Ishikawa (cell line): ENCODE results near the gene SERPINB6.

ENCODE experiments used
- CEBPB ChIP-seq: IDR thresholded peaks from 2 replicates; pipeline ENCODE4 v1.6.1; 2012
- CREB1 ChIP-seq: IDR thresholded peaks from 2 replicates; pipeline ENCODE4 v1.6.1; 2012; ENCODE audit warnings: low read depth
- EGR1 ChIP-seq: IDR thresholded peaks from 2 replicates; pipeline ENCODE4 v1.6.1; 2012
- EP300 ChIP-seq: IDR thresholded peaks from 2 replicates; pipeline ENCODE4 v1.6.1; 2012; ENCODE audit warnings: borderline replicate concordance
- FOXM1 ChIP-seq: IDR thresholded peaks from 2 replicates; pipeline ENCODE4 v1.6.1; 2012; ENCODE audit warnings: low read depth, borderline replicate concordance
- NFIC ChIP-seq: IDR thresholded peaks from 2 replicates; pipeline ENCODE4 v1.6.1; 2012
- RAD21 ChIP-seq: IDR thresholded peaks from 2 replicates; pipeline ENCODE4 v1.6.1; 2012; ENCODE audit warnings: low read depth
- TAF1 ChIP-seq: IDR thresholded peaks from 2 replicates; pipeline ENCODE4 v1.6.1; 2012; ENCODE audit warnings: low read depth, mild to moderate bottlenecking
- TCF12 ChIP-seq: IDR thresholded peaks from 2 replicates; pipeline ENCODE4 v1.6.1; 2012; ENCODE audit warnings: low read depth
- YY1 ChIP-seq: IDR thresholded peaks from 2 replicates; pipeline ENCODE4 v1.6.1; 2012; ENCODE audit warnings: low read depth
- TF ChIP-seq, protein P1 (sequence below): IDR thresholded peaks from 2 replicates; pipeline ENCODE4 v1.6.1; 2012; ENCODE audit warnings: low read depth, mild to moderate bottlenecking
- TF ChIP-seq, protein P2 (sequence below): IDR thresholded peaks from 2 replicates; pipeline ENCODE4 v1.6.1; 2012

DNA sequence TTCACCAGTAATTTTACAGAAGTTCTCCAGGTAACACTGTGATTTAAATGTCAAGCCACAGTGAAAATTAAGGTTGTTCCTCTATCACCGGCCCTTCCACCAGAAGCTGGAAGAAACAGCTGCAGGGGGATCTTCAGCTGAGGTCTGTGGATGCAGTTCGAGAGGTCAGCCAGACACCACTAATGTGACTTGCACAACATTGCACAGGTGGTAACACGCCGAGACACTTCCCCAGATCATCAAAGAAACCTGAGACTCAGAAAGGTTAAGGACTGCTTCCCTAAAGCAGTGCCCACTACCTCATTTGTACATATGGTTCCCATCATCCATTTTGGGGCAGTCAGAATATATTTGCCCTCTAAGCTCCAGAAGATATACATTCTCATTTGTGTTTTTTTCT is 60.2 kb downstream of the SERPINB6 start:
- TF ChIP-seq FOXM1: no peak
- TF ChIP-seq EP300: no peak
- TF ChIP-seq EGR1: no peak
- TF ChIP-seq YY1: no peak
- TF ChIP-seq TCF12: no peak
- TF ChIP-seq CREB1: no peak
- TF ChIP-seq, protein P1, sequence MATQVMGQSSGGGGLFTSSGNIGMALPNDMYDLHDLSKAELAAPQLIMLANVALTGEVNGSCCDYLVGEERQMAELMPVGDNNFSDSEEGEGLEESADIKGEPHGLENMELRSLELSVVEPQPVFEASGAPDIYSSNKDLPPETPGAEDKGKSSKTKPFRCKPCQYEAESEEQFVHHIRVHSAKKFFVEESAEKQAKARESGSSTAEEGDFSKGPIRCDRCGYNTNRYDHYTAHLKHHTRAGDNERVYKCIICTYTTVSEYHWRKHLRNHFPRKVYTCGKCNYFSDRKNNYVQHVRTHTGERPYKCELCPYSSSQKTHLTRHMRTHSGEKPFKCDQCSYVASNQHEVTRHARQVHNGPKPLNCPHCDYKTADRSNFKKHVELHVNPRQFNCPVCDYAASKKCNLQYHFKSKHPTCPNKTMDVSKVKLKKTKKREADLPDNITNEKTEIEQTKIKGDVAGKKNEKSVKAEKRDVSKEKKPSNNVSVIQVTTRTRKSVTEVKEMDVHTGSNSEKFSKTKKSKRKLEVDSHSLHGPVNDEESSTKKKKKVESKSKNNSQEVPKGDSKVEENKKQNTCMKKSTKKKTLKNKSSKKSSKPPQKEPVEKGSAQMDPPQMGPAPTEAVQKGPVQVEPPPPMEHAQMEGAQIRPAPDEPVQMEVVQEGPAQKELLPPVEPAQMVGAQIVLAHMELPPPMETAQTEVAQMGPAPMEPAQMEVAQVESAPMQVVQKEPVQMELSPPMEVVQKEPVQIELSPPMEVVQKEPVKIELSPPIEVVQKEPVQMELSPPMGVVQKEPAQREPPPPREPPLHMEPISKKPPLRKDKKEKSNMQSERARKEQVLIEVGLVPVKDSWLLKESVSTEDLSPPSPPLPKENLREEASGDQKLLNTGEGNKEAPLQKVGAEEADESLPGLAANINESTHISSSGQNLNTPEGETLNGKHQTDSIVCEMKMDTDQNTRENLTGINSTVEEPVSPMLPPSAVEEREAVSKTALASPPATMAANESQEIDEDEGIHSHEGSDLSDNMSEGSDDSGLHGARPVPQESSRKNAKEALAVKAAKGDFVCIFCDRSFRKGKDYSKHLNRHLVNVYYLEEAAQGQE: no peak
- TF ChIP-seq, protein P2, sequence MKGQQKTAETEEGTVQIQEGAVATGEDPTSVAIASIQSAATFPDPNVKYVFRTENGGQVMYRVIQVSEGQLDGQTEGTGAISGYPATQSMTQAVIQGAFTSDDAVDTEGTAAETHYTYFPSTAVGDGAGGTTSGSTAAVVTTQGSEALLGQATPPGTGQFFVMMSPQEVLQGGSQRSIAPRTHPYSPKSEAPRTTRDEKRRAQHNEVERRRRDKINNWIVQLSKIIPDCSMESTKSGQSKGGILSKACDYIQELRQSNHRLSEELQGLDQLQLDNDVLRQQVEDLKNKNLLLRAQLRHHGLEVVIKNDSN: no peak
- TF ChIP-seq RAD21: no peak
- TF ChIP-seq TAF1: no peak
- no peak for TF ChIP-seq NFIC
- TF ChIP-seq CEBPB: no peak
